ENCODE measurements around the gene CUX1.

Gene CUX1

GRCh38 chr7:102068846-102069245, 251.4 kb downstream of the CUX1 start:
- DNase-seq = no peak

DNA sequence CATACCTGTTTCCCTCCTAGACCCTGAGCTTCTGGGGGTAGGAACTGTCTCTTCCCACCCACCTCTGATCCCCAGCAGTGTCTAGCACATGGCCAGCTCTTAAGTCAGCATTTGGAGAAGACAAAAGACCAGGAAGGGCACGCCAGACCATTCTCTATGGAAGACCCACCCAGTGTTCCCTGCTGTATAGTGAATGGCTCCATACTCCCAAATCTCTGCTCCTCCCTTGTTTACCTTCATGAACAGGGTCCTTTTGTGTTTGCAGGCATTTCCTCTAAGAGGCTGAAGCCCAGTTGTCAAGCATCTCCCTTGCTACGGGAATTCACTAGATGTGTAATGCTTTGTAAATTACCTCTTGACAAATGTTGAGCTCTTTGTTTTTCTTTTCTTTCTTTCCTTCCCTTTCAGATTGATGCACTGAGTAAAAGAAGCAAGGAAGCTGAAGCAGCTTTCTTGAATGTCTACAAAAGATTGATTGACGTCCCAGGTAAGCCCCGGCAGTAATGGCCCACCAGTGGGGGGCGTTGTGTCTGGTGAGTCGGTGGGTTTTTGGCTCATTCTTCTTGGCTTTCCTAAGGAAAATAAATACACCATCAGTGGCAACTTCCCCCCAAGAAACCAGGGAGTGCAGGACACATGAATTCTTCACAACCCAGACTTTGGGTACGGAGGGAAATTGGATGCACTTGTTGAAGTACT, 252.7 kb downstream of the CUX1 start:
- no peak for DNase-seq

- DNase-seq = no peak
Observed at GRCh38 chr7:102072003-102072402, 254.6 kb downstream of the CUX1 start.

GRCh38 chr7:102072636-102073209, 255.3 kb downstream of the CUX1 start:
- no peak for DNase-seq

GRCh38 chr7:102073931-102074880, 256.8 kb downstream of the CUX1 start:
- DNase-seq = no peak

DNA sequence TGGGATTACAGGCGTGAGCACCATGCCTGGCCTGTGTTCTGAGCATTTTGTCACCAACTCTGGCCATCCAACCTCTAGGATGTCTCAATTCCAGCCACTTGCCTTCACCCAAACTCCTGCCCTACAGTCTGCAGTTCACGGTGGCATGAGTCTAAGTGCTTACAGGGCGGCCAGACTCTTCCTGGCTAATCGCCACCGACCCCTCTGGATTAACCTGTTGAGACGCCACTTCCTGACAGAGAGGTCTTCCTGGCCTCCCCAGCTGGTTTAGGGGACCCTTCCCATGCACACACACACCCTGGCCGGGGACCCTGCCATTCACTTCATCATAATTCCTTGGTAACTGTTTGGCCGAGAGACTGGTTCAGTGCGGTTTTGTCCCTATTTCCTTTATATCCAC, 257.7 kb downstream of the CUX1 start:
- no peak for DNase-seq

DNA sequence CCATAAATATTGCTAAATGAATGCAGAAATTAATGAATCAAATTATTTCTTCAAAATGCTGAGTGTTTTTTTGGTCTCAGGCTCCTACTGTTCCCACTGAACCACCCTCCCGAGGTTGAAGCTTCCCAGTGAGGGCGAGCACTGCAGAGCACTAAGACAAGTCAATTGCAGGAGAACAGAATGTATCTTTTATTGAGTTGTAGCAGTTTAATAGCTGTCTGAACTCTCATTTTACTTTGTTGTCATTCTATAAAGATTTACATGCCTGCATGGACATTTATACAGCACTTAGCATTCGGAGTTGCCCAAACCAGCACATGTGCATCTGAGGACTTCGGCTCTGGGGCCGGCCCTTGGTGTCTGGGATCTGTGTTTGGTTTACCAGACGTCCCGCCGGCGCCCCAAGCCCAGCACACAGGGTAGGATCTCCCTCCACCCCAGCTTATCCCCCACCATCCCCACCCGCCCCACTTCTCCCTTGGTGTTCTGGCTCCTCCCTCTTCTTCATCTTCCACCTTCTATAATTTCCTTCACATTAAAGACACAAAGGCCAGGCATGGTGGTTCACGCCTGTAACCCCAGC, 258.2 kb downstream of the CUX1 start:
- no peak for DNase-seq

GRCh38 chr7:102077081-102077480, 259.7 kb downstream of the CUX1 start:
- DNase-seq = no peak

DNA sequence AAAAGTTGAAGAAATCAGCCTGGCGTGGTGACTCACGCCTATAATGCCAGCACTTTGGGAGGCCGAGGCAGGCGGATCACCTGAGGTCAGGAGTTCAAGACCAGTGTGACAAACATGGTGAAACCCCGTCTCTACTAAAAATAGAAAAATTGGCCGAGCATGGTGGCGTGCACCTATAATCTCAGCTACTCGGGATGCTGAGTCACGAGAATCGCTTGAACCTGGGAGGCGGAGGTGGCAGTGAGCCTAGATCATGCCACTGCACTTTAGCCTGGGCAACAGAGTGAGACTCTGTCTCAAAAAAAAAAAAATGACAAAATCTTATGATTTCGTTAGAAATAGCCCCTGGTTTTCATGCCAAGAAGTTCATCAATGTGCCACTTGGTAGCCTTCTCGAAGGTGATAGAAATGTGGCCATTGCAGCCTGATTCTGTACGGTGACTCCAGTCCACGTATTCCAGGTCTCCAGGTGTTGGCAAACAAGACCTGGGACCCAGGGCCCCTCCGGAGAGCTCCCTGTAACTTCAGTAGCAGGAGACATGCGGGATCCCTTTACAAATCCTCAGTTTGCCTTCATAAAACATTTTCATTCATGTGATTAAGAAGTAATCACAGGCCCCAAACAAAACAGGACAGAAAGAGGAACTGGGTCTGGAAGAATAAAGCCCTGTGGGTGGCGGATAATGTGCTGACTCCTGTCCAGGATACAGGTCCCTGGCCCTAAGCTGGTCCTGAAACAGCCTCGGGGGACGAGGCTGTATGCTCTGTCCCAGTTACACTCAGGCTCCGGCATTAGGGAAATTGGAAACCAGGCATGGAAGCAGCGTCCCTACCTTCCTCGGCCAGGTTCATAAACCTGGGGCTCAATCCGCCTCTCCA, 262.0 kb downstream of the CUX1 start:
- DNase-seq = no peak

DNA sequence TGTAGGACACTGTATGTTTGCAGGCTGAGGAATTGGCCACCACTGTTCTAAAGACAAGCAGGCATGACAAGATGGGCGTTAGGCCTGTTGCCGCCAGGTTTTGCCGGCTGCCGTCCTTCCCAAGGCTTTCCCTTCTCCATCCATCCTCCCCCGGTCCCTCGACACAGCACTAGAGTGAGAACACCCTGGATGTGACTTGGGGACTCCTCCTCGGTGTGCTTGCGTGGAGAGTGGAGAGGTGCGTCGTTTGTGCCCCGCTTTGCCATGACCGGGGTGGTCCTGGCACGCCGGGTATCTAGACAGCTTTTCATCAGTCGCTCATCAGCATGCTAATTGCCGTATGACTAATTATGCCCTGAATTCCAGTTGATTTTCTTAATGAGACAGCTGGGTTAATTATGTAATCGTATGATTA, 262.6 kb downstream of the CUX1 start:
- DNase-seq = peak in 25 of 58 donors; percentile 4 to 75 (median 36)

DNA sequence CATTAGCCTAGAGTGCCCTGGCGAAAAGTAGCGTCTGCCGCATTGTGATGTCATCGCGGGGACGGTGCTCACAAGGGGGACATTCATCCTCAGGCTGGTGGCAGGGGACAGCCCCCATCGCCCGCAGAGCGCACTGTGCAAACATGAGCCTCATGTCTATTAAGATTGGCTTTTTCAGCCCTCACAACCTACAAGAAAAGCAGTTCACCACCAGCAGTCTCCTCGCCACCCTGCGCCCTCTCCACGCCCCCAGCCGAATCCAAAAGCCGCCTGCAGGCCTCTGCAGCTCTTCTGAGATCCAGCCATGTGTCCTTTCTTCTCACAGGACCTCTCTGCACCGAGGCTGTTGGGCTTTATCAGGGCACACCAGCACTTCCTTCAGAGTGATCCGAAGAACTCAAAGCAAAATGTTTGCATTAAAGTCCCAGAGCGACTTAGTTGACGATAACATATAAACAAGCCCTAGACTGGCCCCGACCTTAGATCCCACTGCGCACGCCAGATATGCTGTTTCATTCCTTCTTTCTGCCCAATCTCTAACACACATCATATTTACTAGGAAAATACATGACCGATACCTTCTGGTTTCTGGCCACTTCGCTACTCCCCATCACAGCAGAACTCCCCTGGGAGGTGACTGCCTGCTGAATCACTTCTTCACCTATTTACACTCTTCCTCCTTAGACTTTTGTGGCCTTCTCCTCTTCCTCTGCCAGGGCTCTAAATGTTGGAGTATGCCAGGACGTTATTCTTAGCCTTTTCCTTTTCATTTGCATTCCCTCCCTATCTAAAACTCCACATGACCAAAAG, 263.2 kb downstream of the CUX1 start:
- peak in 38 of 58 donors; percentile 7 to 75 (median 34) for DNase-seq

DNA sequence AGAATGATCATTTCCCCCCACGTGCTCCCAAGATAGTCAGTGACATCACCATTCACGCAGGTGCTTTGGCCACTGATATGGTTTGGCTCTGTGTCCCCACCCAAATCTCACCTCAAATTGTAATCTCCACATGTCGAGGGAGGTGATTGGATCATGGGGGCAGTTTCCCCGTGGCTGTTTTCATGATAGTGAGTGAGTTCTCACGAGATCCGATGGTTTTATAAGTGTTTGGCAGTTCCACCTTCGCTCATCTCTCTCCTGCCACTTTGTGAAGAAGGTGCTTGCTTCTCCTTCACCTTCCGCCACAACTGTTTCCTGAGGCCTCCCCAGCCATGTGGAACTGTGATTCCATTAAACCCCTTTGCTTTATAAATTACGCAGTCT, 263.8 kb downstream of the CUX1 start:
- no peak for DNase-seq

GRCh38 chr7:102082693-102083368, 265.4 kb downstream of the CUX1 start:
- DNase-seq = no peak

DNA sequence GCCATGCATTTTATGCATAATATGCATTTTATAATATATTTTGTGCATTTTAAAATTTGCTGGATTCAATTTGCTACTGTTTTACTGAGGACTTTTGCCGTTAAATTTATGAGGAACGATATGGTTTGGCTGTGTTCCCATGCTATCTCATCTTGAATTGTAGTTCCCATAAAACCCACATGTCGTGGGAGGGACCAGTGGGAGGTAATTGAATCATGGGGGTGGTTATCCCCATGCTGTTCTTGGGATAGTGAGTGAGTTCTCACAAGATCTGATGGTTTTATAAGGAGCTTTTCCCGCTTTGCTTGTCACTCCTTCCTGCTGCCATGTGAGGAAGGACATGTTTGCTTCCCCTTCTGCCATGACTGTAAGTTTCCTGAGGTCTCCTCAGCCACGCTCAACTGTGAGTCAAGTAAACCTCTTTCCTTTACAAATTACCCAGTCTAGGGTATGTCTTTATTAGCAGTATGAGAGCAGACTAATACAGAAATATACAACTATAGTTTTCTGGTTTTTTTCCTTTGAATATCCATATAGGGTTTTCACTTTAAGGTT, 267.9 kb downstream of the CUX1 start:
- no peak for DNase-seq

GRCh38 chr7:102089175-102090098, 272.0 kb downstream of the CUX1 start:
- no peak for DNase-seq

DNA sequence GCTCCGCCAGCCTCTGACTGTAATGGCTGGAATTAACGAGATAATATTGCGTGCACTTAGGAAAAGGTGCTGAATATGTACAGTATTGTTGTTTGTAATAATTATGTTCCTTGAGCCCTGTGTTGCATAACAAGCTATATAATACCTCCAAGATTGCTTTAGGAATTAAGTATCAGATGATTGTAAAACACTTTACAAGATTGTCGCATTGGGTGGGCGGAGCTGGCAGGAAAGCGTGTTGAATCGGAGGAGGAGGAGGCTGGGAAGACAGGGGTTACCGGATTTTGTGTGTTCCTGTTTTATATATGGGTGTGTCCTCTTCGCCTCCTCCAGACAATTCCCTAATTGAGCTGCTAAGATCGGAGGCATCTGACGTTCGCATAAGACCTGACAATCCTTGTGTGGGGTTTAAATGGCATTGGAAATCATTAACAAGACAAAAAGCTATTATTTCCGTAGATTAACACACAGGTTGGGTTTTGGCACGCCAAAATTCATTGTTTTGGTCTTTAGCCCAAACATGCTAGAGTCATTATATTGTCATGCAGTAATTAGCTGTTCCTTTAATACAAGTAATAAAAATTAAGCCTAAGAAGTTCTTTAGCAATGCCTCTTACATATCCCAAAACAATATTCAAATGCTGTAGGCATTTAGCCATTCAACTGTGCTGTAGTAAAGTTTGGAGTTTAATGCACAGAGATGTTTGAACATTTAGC, 276.3 kb downstream of the CUX1 start:
- peak in 1 of 58 donors; percentile 27 for DNase-seq

DNA sequence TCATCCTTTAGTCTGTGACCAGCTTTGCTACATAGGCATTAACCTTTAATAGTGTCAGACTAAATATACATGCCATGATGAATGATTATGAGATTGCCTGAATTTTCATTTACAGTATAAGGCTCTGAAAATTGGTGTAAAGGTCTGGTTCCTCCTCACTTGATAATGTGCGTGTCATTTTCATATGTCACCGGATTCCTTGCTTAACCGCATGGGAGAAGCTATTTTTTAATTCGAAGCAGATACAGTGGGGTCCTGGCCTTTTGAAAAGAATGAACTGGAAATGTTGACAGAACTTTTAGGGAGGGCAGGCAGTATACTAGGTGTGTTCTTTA, 276.9 kb downstream of the CUX1 start:
- no peak for DNase-seq
